Activated CD8-positive, alpha-beta memory T cell treated with anti-CD3 and anti-CD28 coated beads, Interleukin-2, amount 50 U/mL, for 24 hours (primary cell): ENCODE results near the gene ST7.
"Not testable (repeated sequence)": the region's sequence is repeated elsewhere in the genome, so short reads cannot be mapped to it uniquely, and the experiment has no call there.

Source experiments
- DNase-seq: peaks from one replicate; pipeline ENCODE4 v3.0.0-alpha.2; 2020; ENCODE audit errors: extremely low read depth

ST7 gene

GRCh38 chr7:116950889-116951351 is 2.4 kb upstream of the ST7 start:
- no peak for DNase-seq

GRCh38 chr7:116951366-116952292 is 1.7 kb upstream of the ST7 start:
- DNase-seq = no peak

GRCh38 chr7:116952635-116953371 is 498 bp upstream of the ST7 start:
- no peak for DNase-seq

DNA sequence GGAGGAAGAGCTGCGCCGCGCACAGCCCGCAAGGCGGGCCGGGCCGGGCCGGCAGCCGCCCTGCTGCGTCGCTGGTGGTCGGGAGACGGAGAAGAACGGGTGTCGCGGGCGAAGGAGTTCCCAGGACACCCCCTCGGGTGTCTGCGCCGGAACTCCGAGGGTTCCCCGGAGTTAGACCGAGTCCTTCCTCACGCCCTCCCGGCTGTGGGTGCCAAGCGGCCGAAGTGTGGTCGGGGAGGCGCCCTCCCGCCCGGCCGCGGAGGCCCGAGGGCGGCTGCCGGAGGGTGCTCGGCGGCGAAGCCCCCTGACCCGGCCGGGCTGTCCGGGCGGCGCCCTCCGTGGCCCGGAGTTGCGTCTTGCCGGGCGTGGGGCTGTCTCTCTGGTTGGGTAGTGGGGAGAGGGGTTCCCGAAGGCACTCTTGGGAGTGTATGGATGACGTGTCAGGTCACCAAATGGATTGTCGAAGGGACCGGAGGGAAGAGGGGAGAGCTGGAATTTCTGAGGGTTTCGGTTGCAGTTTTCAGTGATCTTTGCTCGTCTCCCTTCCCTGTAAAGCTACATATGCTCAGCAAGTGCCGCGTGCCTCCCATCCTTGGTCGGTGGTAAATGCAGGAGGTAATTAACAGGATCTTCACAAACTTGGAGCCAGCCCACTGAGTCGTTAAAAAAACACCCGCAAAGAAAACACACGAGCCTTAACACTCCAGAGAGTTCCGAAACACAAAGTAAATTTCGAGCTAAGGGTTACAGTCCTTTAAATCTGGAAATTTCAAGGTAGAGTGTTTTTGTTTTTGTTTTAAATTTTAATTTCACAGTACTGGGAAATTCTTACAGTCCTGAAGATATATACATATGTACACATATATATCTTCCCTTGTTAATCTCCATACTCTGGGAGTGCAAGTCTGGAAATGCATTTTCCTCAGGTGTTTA is 871 bp downstream of the ST7 start:
- no peak for DNase-seq

GRCh38 chr7:116955340-116955739 is 2.0 kb downstream of the ST7 start:
- DNase-seq = no peak

DNA sequence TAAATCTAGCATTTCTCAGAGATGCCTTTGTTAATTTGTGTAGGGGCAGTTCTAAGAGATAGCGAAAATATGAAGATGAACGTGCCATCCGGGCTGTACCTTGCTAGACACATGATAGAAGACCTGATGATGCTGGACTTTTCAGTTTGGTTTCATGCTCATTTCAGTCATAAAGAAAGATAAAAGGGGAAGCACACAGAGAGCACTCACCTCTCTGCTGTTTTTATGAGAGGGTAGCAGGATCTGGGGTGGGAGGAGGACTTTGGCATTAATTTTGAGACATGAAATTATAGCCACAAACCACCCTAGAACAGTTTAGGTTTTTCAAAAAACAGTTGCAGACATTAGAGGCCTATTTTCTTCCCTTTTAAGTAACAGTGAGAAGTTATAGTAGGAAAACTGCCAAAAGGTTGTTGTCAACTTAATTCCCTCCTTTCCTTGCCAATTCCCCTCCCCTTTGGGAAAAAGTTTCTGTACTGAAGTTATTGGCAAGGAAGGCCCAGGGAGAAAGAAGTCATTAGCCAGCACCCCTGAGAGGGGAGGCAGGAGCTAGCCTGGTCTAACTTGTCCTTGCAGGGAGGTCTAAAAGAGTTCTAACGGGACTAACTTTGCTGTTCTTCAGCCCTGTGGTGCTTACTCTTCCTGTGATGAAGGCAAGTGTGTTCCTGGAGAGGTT is 2.6 kb downstream of the ST7 start:
- DNase-seq = no peak

GRCh38 chr7:116956477-116956804 is 3.1 kb downstream of the ST7 start:
- no peak for DNase-seq

DNA sequence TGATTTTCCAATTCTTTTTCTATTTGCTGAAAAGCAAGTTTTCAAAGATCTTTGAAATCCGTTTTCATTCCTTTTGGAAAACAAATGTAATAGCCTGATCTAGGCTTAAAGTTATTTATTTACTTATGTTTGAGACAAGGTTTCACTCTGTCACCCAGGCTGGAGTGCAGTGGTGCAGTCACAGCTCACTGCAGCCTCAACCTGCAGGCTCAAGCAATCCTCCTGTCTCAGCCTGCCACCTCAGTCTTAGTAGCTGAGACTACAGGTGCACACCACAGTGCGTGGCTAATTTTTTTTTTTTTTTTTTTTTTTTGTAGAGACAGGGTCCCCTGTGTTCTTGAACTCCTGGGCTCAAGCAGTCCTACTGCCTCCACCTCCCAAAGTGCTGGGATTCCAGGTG is 4.6 kb downstream of the ST7 start:
- no peak for DNase-seq

DNA sequence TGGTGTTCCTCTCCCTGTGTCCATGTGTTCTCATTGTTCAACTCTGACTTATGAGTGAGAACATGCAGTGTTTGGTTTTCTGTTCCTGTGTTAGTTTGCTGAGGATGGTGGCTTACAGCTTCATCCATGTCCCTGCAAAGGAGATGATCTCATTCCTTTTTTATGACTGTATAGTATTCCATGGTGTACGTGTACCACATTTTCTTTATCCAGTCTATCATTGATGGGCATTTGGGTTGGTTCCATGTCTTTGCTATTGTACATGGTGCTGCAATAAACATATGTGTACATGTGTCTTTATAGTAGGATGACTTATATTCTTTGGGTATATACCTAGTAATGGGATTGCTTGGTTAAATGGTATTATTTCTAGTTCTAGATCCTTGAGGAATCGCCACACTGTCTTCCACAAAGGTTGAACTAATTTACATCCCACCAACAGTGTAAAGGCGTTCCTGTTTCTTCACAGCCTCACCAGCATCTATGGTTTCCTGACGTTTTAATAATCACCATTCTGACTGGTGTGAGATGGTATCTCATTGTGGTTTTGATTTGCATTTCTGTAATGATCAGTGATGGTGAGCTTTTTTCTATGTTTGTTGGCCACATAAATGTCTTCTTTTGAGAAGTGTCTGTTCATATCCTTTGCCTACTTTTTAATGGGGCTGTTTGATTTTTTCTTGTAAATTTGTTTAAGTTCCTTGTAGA is 8.8 kb downstream of the ST7 start:
- DNase-seq = not testable (repeated sequence)

DNA sequence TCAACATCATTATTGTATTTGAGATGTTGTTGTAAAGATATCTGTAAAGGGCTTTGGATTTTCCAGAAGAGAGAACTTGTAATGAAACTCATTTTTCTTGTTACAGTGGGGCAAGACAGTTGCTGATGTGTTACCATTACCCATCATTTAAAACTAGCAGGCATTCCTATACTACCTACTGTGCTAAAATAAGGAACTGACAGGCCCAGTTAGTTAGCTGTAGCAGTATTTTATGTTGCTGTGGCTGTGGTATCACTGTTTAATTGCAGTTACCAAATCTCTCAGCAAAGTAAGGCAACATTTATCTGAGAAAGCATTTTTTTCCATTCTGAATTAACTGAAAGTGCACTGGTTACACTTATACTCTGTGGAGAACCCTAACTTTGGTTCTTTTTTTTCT is 9.9 kb downstream of the ST7 start:
- no peak for DNase-seq

GRCh38 chr7:116966601-116967000 is 13.3 kb downstream of the ST7 start:
- DNase-seq = no peak

GRCh38 chr7:116967254-116967922 is 14.1 kb downstream of the ST7 start:
- DNase-seq = no peak

DNA sequence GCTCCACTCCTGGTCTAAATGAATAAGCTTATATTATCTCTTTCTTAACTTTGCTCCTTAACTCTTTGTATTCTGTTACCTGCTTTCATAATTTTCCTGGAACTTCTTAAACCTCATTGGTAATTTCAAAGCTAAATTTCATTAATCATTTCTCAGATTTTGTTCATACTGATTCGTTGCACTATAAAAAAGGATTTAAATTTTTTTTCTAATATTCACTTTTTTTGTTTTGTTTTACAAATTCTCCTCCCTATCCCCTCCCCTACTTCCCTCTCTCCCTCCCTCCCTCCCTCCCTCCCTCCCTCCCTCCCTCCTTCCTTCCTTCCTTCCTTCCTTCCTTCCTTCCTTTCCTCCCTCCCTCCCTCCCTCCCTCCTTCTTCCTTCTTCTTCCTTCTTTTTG is 14.7 kb downstream of the ST7 start:
- DNase-seq = no peak

GRCh38 chr7:116968631-116969030 is 15.3 kb downstream of the ST7 start:
- no peak for DNase-seq

DNA sequence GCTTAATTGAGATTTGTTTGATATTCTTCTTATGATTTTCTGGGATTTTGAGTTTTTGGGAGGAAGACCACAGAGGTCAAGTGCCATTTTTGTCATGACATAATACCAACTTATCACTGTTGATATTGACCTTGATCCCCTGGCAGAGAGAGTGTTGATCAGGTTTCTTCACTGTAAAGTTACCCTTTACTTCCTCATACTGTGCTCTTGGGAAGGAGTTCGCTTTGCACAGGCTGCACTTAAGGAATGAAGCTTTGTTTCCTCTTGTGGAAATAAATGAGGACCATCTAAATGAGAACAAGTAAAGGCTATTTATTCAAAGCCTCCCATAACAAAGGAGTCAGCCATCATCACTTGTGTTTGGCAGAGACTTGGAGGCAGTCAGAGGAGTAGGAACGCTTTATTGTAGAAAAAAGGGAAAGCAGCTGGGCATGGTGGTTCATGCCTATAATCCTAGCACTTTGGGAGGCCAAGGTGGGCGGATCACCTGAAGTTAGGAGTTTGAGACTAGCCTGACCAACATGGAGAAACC is 16.1 kb downstream of the ST7 start:
- no peak for DNase-seq

- DNase-seq = no peak
Measured at GRCh38 chr7:116970238-116970910, 17.1 kb downstream of the ST7 start.

GRCh38 chr7:116971153-116971552 is 17.9 kb downstream of the ST7 start:
- DNase-seq = not testable (repeated sequence)

DNA sequence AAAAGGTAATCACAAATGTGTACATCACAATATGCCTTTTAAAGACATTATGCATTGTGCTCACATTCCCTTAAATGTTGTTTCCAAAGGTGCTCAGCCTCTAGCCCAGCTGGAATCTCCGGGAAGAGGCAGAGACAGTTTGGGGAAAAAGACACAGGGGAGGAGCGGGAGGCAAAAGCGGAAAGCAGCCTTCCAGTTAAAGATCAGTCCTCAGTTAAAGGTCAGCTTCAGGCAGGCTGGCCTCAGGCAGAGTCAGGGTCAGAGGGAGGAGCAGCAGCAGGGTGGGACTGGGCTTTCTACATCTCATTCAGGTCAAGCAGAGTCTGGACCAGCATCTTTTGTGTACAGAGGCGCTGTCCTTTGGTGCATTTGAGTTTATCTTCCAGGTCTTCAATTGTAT is 18.6 kb downstream of the ST7 start:
- DNase-seq = no peak

DNA sequence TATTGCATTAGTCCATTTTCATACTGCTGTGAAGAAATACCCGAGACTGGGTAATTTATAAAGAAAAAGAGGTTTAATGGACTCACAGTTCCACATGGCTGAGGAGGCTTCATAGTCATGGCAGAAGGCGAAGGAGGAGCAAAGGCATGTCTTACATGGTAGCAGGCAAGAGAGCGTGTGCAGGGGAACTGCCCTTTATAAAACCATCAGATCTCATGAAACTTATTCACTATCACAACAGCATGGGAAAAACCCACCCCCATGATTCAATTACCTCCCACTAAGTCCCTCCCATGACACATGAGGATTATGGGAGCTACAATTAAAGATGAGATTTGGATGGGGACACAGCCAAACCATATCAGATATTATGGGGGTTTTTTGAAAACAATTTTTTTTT is 21.7 kb downstream of the ST7 start:
- DNase-seq = not testable (repeated sequence)
